SK-N-SH (cell line): Measurements from ENCODE around the gene NME5. TPM values are rescaled to one million over a fixed set of nuclear protein-coding genes. Genes with fewer than 3 reads are reported as not detected.

ENCODE experiments used
- CTCF ChIA-PET: fragments of 300-600, 350-600 bp; formaldehyde crosslinking; extraction: SDS; loops from one replicate; lab custom pipeline; 2021; lab: Yijun Ruan, JAX
- POLR2A ChIA-PET: fragments of 350-600 bp; sonication (Branson Sonifier 250); formaldehyde crosslinking; extraction: SDS; loops from one replicate; lab custom pipeline; 2020; ENCODE audit warnings: antibody characterized with exemption, inconsistent platforms; lab: Yijun Ruan, JAX
- DNase-seq: peaks from one replicate; pipeline ENCODE4 v3.0.0; 2012
- H2AFZ ChIP-seq: fragments of 200-600 bp; sonication (generic); 2 replicates; pipeline ENCODE4 v1.8.1; 2016; ENCODE audit warnings: antibody characterized with exemption, mild to moderate bottlenecking, low read depth
- H3F3A ChIP-seq: fragments of 200-600 bp; sonication (generic); replicated peaks from 2 replicates; pipeline ENCODE3; 2016; ENCODE audit warnings: antibody characterized with exemption, mild to moderate bottlenecking; ENCODE audit not compliant: insufficient read depth
- H3K27ac ChIP-seq, 2 experiments: fragments of 200-500 bp in 1 of 2; fragments of 200-600 bp in 1 of 2; sonication (Bioruptor generic) in 1 of 2; sonication (generic), shearing (Covaris generic) in 1 of 2; 2 replicates each; pipeline versions ENCODE4 v1.5.1 to v1.6.1; 2014 to 2016; ENCODE audit warnings: low read depth in 2 of 2, inconsistent platforms in 1 of 2, low read length in 1 of 2, mild to moderate bottlenecking in 1 of 2, mixed read lengths in 1 of 2
- H3K27me3 ChIP-seq: fragments of 200-600 bp; sonication (generic), shearing (Covaris generic); 2 replicates; pipeline ENCODE4 v1.6.1; 2016; ENCODE audit warnings: mixed run types; ENCODE audit not compliant: insufficient read depth
- H3K36me3 ChIP-seq, 2 experiments: fragments of 200-500 bp in 1 of 2; fragments of 200-600 bp in 1 of 2; sonication (Bioruptor generic) in 1 of 2; sonication (generic) in 1 of 2; replicated peaks in 1 of 2; 2 replicates each; pipeline versions ENCODE3 to v1.5.1; 2014 to 2016; ENCODE audit warnings: low read length in 1 of 2, mild to moderate bottlenecking in 1 of 2; ENCODE audit not compliant: insufficient read depth in 2 of 2, control insufficient read depth in 1 of 2
- H3K4me1 ChIP-seq, 2 experiments: fragments of 200-500 bp in 1 of 2; fragments of 200-600 bp in 1 of 2; sonication (Bioruptor generic) in 1 of 2; sonication (generic), shearing (Covaris generic) in 1 of 2; 2 replicates each; pipeline versions ENCODE4 v1.5.1 to v1.6.1; 2014 to 2016; ENCODE audit warnings: low read depth in 1 of 2, low read length in 1 of 2, mixed run types in 1 of 2; ENCODE audit not compliant: insufficient read depth in 2 of 2, control insufficient read depth in 1 of 2
- H3K4me2 ChIP-seq: fragments of 200-600 bp; sonication (generic), shearing (Covaris generic); 2 replicates; pipeline ENCODE4 v1.6.1; 2017; ENCODE audit warnings: mixed run types
- H3K4me3 ChIP-seq, 2 experiments: fragments of 200-500 bp in 1 of 2; fragments of 200-600 bp in 1 of 2; sonication (Bioruptor generic) in 1 of 2; sonication (generic), shearing (Covaris generic) in 1 of 2; 2 replicates each; pipeline versions ENCODE4 v1.5.1 to v1.8.1; 2014 to 2016; ENCODE audit warnings: low read depth in 2 of 2, inconsistent platforms in 1 of 2, low read length in 1 of 2, mild to moderate bottlenecking in 1 of 2, mixed read lengths in 1 of 2, moderate library complexity in 1 of 2
- H3K79me2 ChIP-seq: fragments of 200-600 bp; sonication (generic); 2 replicates; pipeline ENCODE4 v1.8.1; 2017; ENCODE audit warnings: mild to moderate bottlenecking; ENCODE audit not compliant: insufficient read depth
- H3K9ac ChIP-seq: fragments of 200-600 bp; sonication (generic); 2 replicates; pipeline ENCODE4 v1.6.1; 2017; ENCODE audit warnings: mixed run types
- H3K9me2 ChIP-seq: fragments of 200-600 bp; sonication (generic); 2 replicates; pipeline ENCODE4 v1.6.1; 2017; ENCODE audit warnings: mixed run types
- H3K9me3 ChIP-seq: fragments of 200-600 bp; sonication (generic); 2 replicates; pipeline ENCODE4 v1.6.1; 2017; ENCODE audit warnings: mixed run types, mild to moderate bottlenecking, moderate library complexity
- H4K20me1 ChIP-seq: fragments of 200-600 bp; sonication (generic); 2 replicates; pipeline ENCODE4 v1.6.1; 2017; ENCODE audit warnings: mild to moderate bottlenecking, mixed run types; ENCODE audit not compliant: insufficient read depth
- ELF1 ChIP-seq: IDR thresholded peaks from 2 replicates; pipeline ENCODE4 v1.4.0; 2012
- EP300 ChIP-seq, 2 experiments: IDR thresholded peaks; 2 replicates each; pipeline versions ENCODE4 v1.4.0 to v1.6.1; 2012; ENCODE audit warnings: borderline replicate concordance in 1 of 2, low read depth in 1 of 2, low read length in 1 of 2
- FOXJ3 ChIP-seq: sonication (generic); formaldehyde crosslinking; IDR thresholded peaks from 2 replicates; pipeline ENCODE4 v1.5.1; 2020; ENCODE audit warnings: mild to moderate bottlenecking, missing genetic modification reagents
- GATA2 ChIP-seq: sonication (generic); formaldehyde crosslinking; IDR thresholded peaks from 2 replicates; pipeline ENCODE4 v1.5.0; 2020; ENCODE audit warnings: mild to moderate bottlenecking, missing genetic modification reagents
- JUND ChIP-seq: IDR thresholded peaks from 2 replicates; pipeline ENCODE4 v1.4.0; 2012
- MEF2A ChIP-seq: IDR thresholded peaks from 2 replicates; pipeline ENCODE4 v1.4.0; 2012; ENCODE audit warnings: low read depth, borderline replicate concordance
- MXI1 ChIP-seq: IDR thresholded peaks from 2 replicates; pipeline ENCODE4 v1.6.1; 2012; ENCODE audit warnings: mild to moderate bottlenecking, low read depth, low read length, improper control_type of control experiment
- NRF1 ChIP-seq: IDR thresholded peaks from 2 replicates; pipeline ENCODE4 v1.6.1; 2012; ENCODE audit warnings: low read depth, mild to moderate bottlenecking, low read length
- PBX3 ChIP-seq: IDR thresholded peaks from 2 replicates; pipeline ENCODE4; 2012
- POLR2AphosphoS5 ChIP-seq: IDR thresholded peaks from 2 replicates; pipeline ENCODE4 v1.6.1; 2012; ENCODE audit warnings: low read depth, low read length
- RAD21 ChIP-seq: IDR thresholded peaks from 2 replicates; pipeline ENCODE4 v1.6.1; 2012; ENCODE audit warnings: mild to moderate bottlenecking, low read length
- RFX5 ChIP-seq: IDR thresholded peaks from 2 replicates; pipeline ENCODE4 v1.6.1; 2012; ENCODE audit warnings: mild to moderate bottlenecking, improper control_type of control experiment, low read length
- TCF12 ChIP-seq: IDR thresholded peaks from 2 replicates; pipeline ENCODE4 v1.4.0; 2012
- TEAD4 ChIP-seq: IDR thresholded peaks from 2 replicates; pipeline ENCODE4 v1.4.0; 2012; ENCODE audit warnings: mild to moderate bottlenecking, borderline replicate concordance; ENCODE audit not compliant: insufficient read depth
- USF2 ChIP-seq: fragments of 150-350 bp; IDR thresholded peaks from 2 replicates; pipeline ENCODE4 v1.6.1; 2017; ENCODE audit warnings: antibody characterized with exemption, low read length, low read depth, borderline replicate concordance
- WGBS: methylation state at CpG from one replicate; pipeline ENCODE4 v1.1.6; 2017; ENCODE audit warnings: low lambda C conversion rate; 5-methylcytosine and 5-hydroxymethylcytosine counted together
- polyA plus RNA-seq, 3 experiments: library from polyadenylated mRNA; depleted of rRNA; stranded (reverse); fragments of >200 nt; gene quantifications; 2 replicates each; pipeline ENCODE4 v1.2.3, GENCODE V29; 2012
- TF ChIP-seq, protein P1 (sequence below): IDR thresholded peaks from 2 replicates; pipeline ENCODE4 v1.4.0; 2012; ENCODE audit warnings: low read depth, borderline replicate concordance
- TF ChIP-seq, protein P2 (sequence below): IDR thresholded peaks from 2 replicates; pipeline ENCODE4 v1.4.0; 2012; ENCODE audit warnings: low read depth
- TF ChIP-seq, protein P3 (sequence below): IDR thresholded peaks from 2 replicates; pipeline ENCODE4 v1.6.1; 2012; ENCODE audit warnings: mild to moderate bottlenecking, low read depth, low read length, moderate library complexity

Gene NME5
- polyA plus RNA-seq, 1 of the 3 experiments (the other 2 are of a cell fraction) = 3.7 TPM

GRCh38 chr5:138186002-138186447 is 46.8 kb upstream of the NME5 start:
- H3K27ac ChIP-seq = no peak overlapping the region
- H3F3A ChIP-seq = peaks cover 6% of the 10 kb centered on the region
- H3K36me3 ChIP-seq = peaks cover 64 to 87% of the 10 kb centered on the region in 2 experiments
- no peak overlapping the region for H3K9ac ChIP-seq
- H3K27me3 ChIP-seq = no peaks in the 10 kb centered on the region
- DNase-seq = no peak
- no peak overlapping the region for H3K4me3 ChIP-seq
- WGBS = 95% methylated on average over 2 of the region's 2 CpGs
- H3K9me3 ChIP-seq = no peaks in the 10 kb centered on the region
- no peak overlapping the region for H3K4me2 ChIP-seq
- H4K20me1 ChIP-seq = no peaks in the 10 kb centered on the region
- TF ChIP-seq PBX3 (no peak), RAD21 (no peak), FOXJ3 (CRISPR knock-in tag) (no peak), NRF1 (no peak), GATA2 (CRISPR knock-in tag) (no peak), RFX5 (no peak), MEF2A (no peak), TCF12 (no peak), EP300 (IDR thresholded peaks at IDR 0.05; ENCODE audit: borderline replicate concordance in 1 of 2, low read depth in 1 of 2, low read length in 1 of 2) (no peak), USF2 (no peak), TEAD4 (no peak), MXI1 (no peak), ELF1 (no peak), JUND (no peak), POLR2AphosphoS5 (no peak)
- TF ChIP-seq, protein P1, sequence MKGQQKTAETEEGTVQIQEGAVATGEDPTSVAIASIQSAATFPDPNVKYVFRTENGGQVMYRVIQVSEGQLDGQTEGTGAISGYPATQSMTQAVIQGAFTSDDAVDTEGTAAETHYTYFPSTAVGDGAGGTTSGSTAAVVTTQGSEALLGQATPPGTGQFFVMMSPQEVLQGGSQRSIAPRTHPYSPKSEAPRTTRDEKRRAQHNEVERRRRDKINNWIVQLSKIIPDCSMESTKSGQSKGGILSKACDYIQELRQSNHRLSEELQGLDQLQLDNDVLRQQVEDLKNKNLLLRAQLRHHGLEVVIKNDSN = no peak
- TF ChIP-seq, protein P2, sequence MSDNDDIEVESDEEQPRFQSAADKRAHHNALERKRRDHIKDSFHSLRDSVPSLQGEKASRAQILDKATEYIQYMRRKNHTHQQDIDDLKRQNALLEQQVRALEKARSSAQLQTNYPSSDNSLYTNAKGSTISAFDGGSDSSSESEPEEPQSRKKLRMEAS = no peak
- TF ChIP-seq, protein P3, sequence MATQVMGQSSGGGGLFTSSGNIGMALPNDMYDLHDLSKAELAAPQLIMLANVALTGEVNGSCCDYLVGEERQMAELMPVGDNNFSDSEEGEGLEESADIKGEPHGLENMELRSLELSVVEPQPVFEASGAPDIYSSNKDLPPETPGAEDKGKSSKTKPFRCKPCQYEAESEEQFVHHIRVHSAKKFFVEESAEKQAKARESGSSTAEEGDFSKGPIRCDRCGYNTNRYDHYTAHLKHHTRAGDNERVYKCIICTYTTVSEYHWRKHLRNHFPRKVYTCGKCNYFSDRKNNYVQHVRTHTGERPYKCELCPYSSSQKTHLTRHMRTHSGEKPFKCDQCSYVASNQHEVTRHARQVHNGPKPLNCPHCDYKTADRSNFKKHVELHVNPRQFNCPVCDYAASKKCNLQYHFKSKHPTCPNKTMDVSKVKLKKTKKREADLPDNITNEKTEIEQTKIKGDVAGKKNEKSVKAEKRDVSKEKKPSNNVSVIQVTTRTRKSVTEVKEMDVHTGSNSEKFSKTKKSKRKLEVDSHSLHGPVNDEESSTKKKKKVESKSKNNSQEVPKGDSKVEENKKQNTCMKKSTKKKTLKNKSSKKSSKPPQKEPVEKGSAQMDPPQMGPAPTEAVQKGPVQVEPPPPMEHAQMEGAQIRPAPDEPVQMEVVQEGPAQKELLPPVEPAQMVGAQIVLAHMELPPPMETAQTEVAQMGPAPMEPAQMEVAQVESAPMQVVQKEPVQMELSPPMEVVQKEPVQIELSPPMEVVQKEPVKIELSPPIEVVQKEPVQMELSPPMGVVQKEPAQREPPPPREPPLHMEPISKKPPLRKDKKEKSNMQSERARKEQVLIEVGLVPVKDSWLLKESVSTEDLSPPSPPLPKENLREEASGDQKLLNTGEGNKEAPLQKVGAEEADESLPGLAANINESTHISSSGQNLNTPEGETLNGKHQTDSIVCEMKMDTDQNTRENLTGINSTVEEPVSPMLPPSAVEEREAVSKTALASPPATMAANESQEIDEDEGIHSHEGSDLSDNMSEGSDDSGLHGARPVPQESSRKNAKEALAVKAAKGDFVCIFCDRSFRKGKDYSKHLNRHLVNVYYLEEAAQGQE = no peak
- TF ChIP-seq, all 33 proteins: peak for 0
- no peaks in the 10 kb centered on the region for H3K9me2 ChIP-seq
- H2AFZ ChIP-seq = no peak overlapping the region
- CTCF ChIA-PET = interaction anchor here (0.8 to 2.1 kb wide), 3 partner anchors 37 to 166 kb away, joined by 3 to 9 read pairs (median 3); partner anchors contain the start of gene KDM3B
- H3K4me1 ChIP-seq = no peaks in the 10 kb centered on the region
- H3K79me2 ChIP-seq = peaks cover 9% of the 10 kb centered on the region; the same call in 1 of the 2 replicates
- POLR2A ChIA-PET = no interaction called here
